ENCODE data around the gene RNH1.

- TF ChIP-seq CTCF (IDR thresholded peaks at IDR 0.05; ENCODE audit: poor library complexity) (no peak), EZH2 (IDR thresholded peaks at IDR 0.05; ENCODE audit: borderline replicate concordance) (no peak)
These were observed 4.5 kb downstream of the RNH1 start for GRCh38 chr11:502288-503178.
